Muscle of arm (tissue), 12 donors: Measurements from ENCODE around the gene REV3L. TPM values are rescaled to one million over a fixed set of nuclear protein-coding genes. Genes with fewer than 3 reads are reported as not detected.
A peak's percentile ranks its signal among the peaks of the same experiment; 100 is the strongest.
"Not testable (repeated sequence)": the region's sequence is repeated elsewhere in the genome, so short reads cannot be mapped to it uniquely, and the experiment has no call there.

Experiments used
- DNase-seq: peaks from one replicate; pipeline ENCODE4 v3.0.0-alpha.2; 2013
- polyA plus RNA-seq, 12 donors: library from polyadenylated mRNA; unstranded; fragments of 120-200 nt; gene quantifications; one replicate each; pipeline ENCODE4 v1.2.1, GENCODE V29; 2013; ENCODE audit not compliant: insufficient read length in 12 of 12

Gene REV3L
- polyA plus RNA-seq, 12 donors, result 33.5 to 49.1 (median 40.0) TPM; not detected in 1

GRCh38 chr6:111260570-111261298, 222.3 kb downstream of the REV3L start:
- DNase-seq, result no peak

- peak; percentile 100 for DNase-seq
These were observed 223.8 kb downstream of the REV3L start for GRCh38 chr6:111259089-111259831.

DNA sequence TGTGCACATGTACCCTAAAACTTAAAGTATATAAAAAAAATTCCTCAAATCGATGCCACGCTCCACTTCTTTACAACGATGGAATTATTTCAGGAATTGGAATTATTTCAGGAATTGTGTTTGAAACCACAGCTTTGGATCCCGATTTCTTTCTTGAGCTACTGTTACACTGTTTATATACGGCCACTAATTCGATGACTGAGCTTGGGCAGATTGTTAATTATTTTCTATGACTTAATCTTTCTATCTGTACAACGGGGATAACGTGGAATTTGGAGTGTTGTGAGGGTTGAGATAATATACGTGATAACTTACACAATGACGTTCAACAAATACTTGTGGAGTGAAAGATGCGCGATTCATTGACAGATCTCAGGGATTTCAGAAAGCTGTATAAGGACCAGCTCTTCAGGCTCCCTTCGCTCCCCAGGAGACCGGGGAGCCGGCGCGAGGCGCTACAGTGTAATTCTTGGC, 224.4 kb downstream of the REV3L start:
- no peak for DNase-seq

DNA sequence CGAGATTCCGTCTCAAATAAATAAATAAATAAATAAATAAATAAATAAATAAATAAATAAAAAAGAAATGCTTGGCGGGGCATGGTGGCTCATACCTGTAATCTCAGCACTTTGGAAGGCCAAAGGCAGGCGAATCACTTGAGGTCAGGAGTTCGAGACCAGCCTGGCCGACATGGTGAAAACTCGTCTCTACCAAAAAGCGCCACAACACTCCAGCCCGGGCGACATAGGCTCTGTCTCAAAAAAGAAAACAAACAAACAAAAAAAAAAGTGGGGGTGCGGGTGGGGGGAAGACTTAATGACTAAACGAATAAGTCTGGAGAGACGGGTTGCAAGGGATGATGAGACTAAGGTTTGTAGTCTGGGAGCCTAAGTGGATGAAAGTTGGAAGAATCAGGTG, 225.0 kb downstream of the REV3L start:
- no peak for DNase-seq

- no peak for DNase-seq
These were observed 226.4 kb downstream of the REV3L start for GRCh38 chr6:111256646-111257045.

GRCh38 chr6:111255838-111256237, 227.2 kb downstream of the REV3L start:
- DNase-seq, result not testable (repeated sequence)

DNA sequence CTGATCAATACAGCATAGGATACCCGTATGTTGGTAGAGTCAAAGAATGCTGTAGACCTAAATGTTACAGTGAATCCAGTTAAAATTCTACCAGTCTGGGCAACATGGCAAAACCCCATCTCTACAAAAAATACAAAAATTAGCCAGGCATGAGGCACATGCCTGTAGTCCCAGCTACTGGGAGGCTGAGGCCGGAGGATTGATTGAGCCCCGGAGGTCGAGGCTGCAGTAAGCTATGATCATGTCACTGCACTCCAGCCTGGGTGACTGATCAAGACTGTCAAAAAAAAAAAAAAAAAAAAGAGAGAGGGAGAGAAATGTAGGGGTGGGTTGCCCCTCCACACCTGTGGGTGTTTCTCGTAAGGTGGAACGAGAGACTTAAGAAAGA, 228.2 kb downstream of the REV3L start:
- no peak for DNase-seq

- no peak for DNase-seq
These were observed 228.8 kb downstream of the REV3L start for GRCh38 chr6:111254004-111254778.

DNA sequence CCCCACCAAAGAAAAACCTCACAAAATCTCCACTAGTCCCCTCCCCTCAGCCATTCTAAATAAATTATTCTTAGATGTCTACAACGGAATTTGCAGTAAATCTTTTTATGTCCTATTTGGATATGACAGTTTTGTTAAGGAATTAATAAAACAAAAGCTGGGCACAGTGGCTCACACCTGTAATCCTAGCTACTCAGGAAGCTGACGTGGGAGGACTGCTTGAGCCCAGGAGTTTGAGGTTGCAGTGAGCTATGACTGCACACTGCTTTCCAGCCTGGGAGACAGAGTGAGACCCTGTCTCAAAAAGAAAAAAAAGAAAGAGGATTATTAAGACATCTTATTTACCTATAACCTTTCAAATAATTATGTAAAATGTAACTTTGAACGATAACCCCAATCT, 230.3 kb downstream of the REV3L start:
- no peak for DNase-seq

DNA sequence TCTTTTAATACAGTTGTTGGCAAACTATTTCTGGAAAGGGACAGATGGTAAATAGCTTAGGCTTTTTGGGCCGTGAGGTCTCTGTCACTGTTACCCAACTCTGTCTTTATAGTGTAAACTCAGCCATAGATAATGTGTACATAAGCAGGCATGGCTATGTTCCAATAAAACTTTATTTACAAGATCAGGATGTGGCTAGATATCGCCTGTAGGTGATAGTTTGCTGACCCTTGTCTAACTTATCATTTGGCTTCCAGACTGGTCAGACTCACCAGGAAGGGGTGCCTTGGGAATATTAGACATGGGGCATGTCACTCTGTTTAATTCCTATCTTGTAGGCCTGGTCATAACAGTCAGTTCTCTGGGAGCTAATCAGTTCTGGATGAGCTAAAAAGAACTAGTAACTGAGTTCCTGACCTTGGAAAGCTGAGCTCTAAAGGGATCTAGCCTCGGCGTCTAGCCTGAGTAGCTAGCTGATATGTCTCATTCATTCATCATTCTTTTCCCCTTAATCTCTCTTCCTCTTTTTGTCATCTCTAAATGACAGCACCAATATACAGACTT, 232.1 kb downstream of the REV3L start:
- DNase-seq, result no peak

Other genes with a start within 250 kb of the REV3L start
- 10 to 100 TPM in 8 of 12 donors, 1 to 10 TPM in 3, not detected in 1; 6.5 to 33.3 (median 14.7) TPM for gene TRAF3IP2, start 122.7 kb upstream of the REV3L start, polyA plus RNA-seq